ENCODE data around the gene UST. TPM values are rescaled to one million over a fixed set of nuclear protein-coding genes. Genes with fewer than 3 reads are reported as not detected.

The UST gene
- total and polyA plus RNA-seq, 9 of the 15 experiments (the other 6 are each of a cell fraction or from before 2014, with no cell fraction given): 0.04 to 0.10 TPM; not detected in 7

DNA sequence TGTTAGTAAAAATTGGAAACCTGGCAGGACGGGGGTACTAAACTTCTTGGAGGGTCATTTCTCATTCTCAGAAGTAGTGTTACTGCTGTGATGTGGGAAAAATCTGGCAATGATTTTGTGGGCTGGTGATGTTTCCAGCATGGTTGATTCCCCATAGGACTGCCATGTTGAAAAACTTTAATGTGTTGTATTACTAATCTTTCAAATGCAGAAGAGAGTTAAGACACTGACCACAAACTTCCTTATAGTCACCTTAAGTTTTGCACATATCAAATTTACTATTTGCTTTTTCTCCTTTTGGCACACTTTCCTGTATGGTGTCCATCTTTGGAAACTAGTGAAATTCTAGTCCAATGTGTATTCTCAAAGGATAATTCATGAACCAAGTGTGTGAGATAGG is 334.5 kb downstream of the UST start (continued):
- TF ChIP-seq, protein P1, sequence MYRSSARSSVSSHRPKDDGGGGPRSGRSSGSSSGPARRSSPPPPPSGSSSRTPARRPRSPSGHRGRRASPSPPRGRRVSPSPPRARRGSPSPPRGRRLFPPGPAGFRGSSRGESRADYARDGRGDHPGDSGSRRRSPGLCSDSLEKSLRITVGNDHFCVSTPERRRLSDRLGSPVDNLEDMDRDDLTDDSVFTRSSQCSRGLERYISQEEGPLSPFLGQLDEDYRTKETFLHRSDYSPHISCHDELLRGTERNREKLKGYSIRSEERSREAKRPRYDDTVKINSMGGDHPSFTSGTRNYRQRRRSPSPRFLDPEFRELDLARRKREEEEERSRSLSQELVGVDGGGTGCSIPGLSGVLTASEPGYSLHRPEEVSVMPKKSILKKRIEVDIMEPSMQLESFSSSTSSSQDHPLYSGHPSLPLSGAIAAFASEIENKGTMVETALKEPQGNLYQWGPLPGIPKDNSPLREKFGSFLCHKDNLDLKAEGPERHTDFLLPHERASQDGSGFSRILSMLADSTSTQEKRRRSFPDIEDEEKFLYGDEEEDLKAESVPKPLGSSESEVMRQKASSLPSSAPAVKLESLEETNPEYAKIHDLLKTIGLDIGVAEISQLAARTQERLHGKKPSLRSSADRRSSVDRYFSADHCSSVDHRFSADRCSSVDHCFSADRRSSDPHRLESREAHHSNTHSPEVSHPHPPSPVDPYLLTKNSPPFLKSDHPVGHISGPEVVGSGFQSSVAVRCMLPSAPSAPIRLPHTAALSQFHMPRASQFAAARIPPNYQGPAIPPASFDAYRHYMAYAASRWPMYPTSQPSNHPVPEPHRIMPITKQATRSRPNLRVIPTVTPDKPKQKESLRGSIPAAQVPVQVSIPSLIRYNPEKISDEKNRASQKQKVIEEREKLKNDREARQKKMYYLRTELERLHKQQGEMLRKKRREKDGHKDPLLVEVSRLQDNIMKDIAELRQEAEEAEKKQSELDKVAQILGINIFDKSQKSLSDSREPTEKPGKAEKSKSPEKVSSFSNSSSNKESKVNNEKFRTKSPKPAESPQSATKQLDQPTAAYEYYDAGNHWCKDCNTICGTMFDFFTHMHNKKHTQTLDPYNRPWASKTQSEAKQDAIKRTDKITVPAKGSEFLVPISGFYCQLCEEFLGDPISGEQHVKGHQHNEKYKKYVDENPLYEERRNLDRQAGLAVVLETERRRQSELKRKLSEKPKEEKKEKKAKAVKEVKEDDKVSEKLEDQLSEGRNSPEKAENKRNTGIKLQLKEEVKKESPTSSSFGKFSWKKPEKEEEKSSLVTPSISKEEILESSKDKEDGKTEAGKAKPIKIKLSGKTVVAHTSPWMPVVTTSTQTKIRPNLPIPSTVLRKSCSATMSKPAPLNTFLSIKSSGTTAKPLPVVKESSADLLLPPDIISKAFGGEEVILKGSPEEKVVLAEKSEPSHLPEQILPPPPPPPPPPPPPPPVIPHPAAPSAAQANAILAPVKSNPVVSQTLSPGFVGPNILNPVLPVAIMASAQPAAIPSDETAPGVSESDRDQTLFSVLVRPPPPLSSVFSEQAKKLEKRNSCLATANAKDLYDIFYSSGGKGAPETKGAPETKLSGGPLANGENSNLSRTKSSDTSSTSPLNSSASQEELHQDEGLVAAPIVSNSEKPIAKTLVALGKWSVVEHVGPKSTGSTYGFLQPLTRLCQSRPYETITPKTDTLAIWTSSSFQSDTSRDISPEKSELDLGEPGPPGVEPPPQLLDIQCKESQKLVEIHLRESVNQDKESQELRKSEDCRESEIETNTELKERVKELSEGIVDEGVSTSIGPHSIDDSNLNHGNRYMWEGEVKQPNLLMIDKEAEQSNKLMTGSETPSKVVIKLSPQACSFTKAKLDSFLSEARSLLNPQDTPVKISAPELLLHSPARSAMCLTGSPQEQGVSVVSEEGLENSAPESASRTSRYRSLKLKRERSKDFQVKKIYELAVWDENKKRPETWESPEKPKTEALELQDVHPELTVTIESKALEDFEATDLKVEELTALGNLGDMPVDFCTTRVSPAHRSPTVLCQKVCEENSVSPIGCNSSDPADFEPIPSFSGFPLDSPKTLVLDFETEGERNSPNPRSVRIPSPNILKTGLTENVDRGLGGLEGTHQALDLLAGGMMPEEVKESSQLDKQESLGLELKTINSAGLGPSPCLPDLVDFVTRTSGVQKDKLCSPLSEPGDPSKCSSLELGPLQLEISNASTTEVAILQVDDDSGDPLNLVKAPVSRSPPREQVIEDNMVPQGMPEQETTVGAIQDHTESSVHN (IDR thresholded peaks at IDR 0.05; ENCODE audit: borderline replicate concordance in 1 of 2, low read depth in 1 of 2): no peak
- TF ChIP-seq MXD1 (CRISPR knock-in tag; IDR thresholded peaks at IDR 0.05; ENCODE audit: borderline replicate concordance, poor library complexity, severe bottlenecking) (no peak), ZNF311 (CRISPR knock-in tag; IDR thresholded peaks at IDR 0.05) (no peak), ZNF444 (CRISPR knock-in tag; IDR thresholded peaks at IDR 0.05) (no peak), MCM2 (IDR thresholded peaks at IDR 0.05; ENCODE audit: low read depth) (no peak), KDM1A (IDR thresholded peaks at IDR 0.05) (no peak), KHSRP (IDR thresholded peaks at IDR 0.05) (no peak)
- TF ChIP-seq, protein P2, sequence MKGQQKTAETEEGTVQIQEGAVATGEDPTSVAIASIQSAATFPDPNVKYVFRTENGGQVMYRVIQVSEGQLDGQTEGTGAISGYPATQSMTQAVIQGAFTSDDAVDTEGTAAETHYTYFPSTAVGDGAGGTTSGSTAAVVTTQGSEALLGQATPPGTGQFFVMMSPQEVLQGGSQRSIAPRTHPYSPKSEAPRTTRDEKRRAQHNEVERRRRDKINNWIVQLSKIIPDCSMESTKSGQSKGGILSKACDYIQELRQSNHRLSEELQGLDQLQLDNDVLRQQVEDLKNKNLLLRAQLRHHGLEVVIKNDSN (CRISPR knock-in tag; IDR thresholded peaks at IDR 0.05): no peak
- TF ChIP-seq, protein P3, sequence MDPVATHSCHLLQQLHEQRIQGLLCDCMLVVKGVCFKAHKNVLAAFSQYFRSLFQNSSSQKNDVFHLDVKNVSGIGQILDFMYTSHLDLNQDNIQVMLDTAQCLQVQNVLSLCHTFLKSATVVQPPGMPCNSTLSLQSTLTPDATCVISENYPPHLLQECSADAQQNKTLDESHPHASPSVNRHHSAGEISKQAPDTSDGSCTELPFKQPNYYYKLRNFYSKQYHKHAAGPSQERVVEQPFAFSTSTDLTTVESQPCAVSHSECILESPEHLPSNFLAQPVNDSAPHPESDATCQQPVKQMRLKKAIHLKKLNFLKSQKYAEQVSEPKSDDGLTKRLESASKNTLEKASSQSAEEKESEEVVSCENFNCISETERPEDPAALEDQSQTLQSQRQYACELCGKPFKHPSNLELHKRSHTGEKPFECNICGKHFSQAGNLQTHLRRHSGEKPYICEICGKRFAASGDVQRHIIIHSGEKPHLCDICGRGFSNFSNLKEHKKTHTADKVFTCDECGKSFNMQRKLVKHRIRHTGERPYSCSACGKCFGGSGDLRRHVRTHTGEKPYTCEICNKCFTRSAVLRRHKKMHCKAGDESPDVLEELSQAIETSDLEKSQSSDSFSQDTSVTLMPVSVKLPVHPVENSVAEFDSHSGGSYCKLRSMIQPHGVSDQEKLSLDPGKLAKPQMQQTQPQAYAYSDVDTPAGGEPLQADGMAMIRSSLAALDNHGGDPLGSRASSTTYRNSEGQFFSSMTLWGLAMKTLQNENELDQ (CRISPR knock-in tag; IDR thresholded peaks at IDR 0.05; ENCODE audit: borderline replicate concordance): no peak
